Measurements from ENCODE around the gene CREB1. TPM values are rescaled to one million over a fixed set of nuclear protein-coding genes. Genes with fewer than 3 reads are reported as not detected.

CREB1 gene
- total RNA-seq, 4 donors from 2014 or later = 31.1 to 51.5 (median 43.3) TPM

- DNase-seq (ENCODE audit: extremely low spot score) = peak; percentile 50
- no peak for TF ChIP-seq POLR2A (IDR thresholded peaks at IDR 0.05; ENCODE audit: low read depth)
- no peak for TF ChIP-seq EP300 (IDR thresholded peaks at IDR 0.05)
- no peak for TF ChIP-seq POLR2AphosphoS5 (IDR thresholded peaks at IDR 0.05)
- no peak for TF ChIP-seq CTCF (IDR thresholded peaks at IDR 0.05)
- no peak overlapping the region for H3K4me3 ChIP-seq
- no peaks in the 10 kb centered on the region for H3K27me3 ChIP-seq
- peak overlapping the region in 3 of 4 donors; percentile 47 to 78 (median 64) for H3K27ac ChIP-seq (replicated peaks in 1 of 4)
- intact Hi-C loops (cut with DNase I) = loop anchor here (5.0 kb wide), 1 partner anchor 44 kb away; the partner anchor contains the start of gene CREB1
- 91% methylated on average over 4 of the region's 4 CpGs for WGBS
- H3K4me1 ChIP-seq = peaks cover 26 to 66% (median 56%) of the 10 kb centered on the region in 4 donors
- no peaks in the 10 kb centered on the region for H3K9me3 ChIP-seq
- H3K36me3 ChIP-seq = no peaks in the 10 kb centered on the region
Observed at GRCh38 chr2:207483477-207483876, 46.3 kb upstream of the CREB1 start.

GRCh38 chr2:207484444-207485391 lies 45.0 kb upstream of the CREB1 start:
- Histone ChIP-seq H3K36me3 (no peaks in the 10 kb centered on the region), H3K4me3 (no peak overlapping the region), H3K9me3 (no peaks in the 10 kb centered on the region), H3K4me1 (peaks cover 26 to 53% (median 44%) of the 10 kb centered on the region in 4 donors), H3K27me3 (no peaks in the 10 kb centered on the region), H3K27ac (replicated peaks in 1 of 4) (peak overlapping the region; percentile 16 to 40 (median 35))
- intact Hi-C loops (cut with DNase I) = loop anchor here (5.0 kb wide), 1 partner anchor 43 kb away; the partner anchor contains the start of gene CREB1
- peak; percentile 64 for DNase-seq (ENCODE audit: extremely low spot score)
- 67% methylated on average over 10 of the region's 10 CpGs for WGBS
- no peak for TF ChIP-seq POLR2A (IDR thresholded peaks at IDR 0.05; ENCODE audit: low read depth)
- no peak for TF ChIP-seq POLR2AphosphoS5 (IDR thresholded peaks at IDR 0.05)
- TF ChIP-seq CTCF (IDR thresholded peaks at IDR 0.05) = no peak
- no peak for TF ChIP-seq EP300 (IDR thresholded peaks at IDR 0.05)

GRCh38 chr2:207487650-207488311 lies 42.0 kb upstream of the CREB1 start:
- peaks cover 12 to 23% (median 18%) of the 10 kb centered on the region in 4 donors for H3K4me1 ChIP-seq
- H3K9me3 ChIP-seq = no peaks in the 10 kb centered on the region
- TF ChIP-seq EP300 (IDR thresholded peaks at IDR 0.05) (no peak), CTCF (IDR thresholded peaks at IDR 0.05) (no peak), POLR2A (IDR thresholded peaks at IDR 0.05; ENCODE audit: low read depth) (no peak), POLR2AphosphoS5 (IDR thresholded peaks at IDR 0.05) (no peak)
- peak; percentile 31 for DNase-seq (ENCODE audit: extremely low spot score)
- no peak overlapping the region for H3K27ac ChIP-seq (replicated peaks in 1 of 4)
- H3K27me3 ChIP-seq = no peaks in the 10 kb centered on the region
- no peak overlapping the region for H3K4me3 ChIP-seq
- no peaks in the 10 kb centered on the region for H3K36me3 ChIP-seq
- 58% methylated on average over 5 of the region's 5 CpGs for WGBS
- intact Hi-C loops (cut with DNase I) = no loop called here

- TF ChIP-seq POLR2A (IDR thresholded peaks at IDR 0.05; ENCODE audit: low read depth) = no peak
- TF ChIP-seq CTCF (IDR thresholded peaks at IDR 0.05) = no peak
- no peak for TF ChIP-seq EP300 (IDR thresholded peaks at IDR 0.05)
- no peak for TF ChIP-seq POLR2AphosphoS5 (IDR thresholded peaks at IDR 0.05)
- DNase-seq (ENCODE audit: extremely low spot score) = peak; percentile 8
- Histone ChIP-seq H3K27me3 (no peaks in the 10 kb centered on the region), H3K36me3 (no peaks in the 10 kb centered on the region), H3K9me3 (no peaks in the 10 kb centered on the region), H3K4me1 (peaks cover under 1 to 8% (median 6%) of the 10 kb centered on the region in 4 donors), H3K4me3 (no peak overlapping the region), H3K27ac (replicated peaks in 1 of 4) (no peak overlapping the region)
- intact Hi-C loops (cut with DNase I) = no loop called here
- 95% methylated on average over 4 of the region's 4 CpGs for WGBS
Observed at GRCh38 chr2:207489251-207489650, 40.5 kb upstream of the CREB1 start.
